Measurements from ENCODE around the gene SPON2. TPM values are rescaled to one million over a fixed set of nuclear protein-coding genes. Genes with fewer than 3 reads are reported as not detected.

SPON2 gene
- total and polyA plus RNA-seq, 8 donors: 7.7 to 94.2 (median 21.7) TPM

DNA sequence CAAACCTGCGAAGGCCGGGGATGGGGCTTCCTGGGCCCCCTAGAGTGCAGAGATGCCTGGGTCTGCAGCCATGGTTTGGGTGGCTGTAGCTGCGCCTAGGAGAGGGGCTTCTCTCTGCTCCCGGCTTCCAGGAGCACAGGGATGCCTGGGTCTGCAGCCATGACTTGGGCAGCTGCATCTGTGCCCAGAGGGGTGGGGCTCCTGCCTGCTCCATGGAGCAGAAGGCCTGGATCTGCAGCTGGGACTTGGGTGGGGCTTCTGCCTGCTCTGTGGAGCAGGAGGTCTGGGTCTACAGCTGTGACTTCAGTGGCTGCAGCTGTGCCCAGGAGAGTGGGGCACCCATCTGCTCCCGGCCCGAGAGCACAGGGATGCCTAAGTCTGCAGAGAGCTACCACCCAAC is 20.8 kb downstream of the SPON2 start:
- TF ChIP-seq CTCF (IDR thresholded peaks at IDR 0.05): no peak
- DNase-seq (peak in 1 of 4 donors; percentile 49), ATAC-seq (no peak)
- Histone ChIP-seq H3K27ac (no peak overlapping the region), H3K4me3 (no peak overlapping the region), H3K4me1 (no peaks in the 10 kb centered on the region), H3K36me3 (no peaks in the 10 kb centered on the region), H3K9me3 (peaks cover 0 to 4% of the 10 kb centered on the region in 2 donors), H3K27me3 (peaks cover 0 to 7% of the 10 kb centered on the region in 2 donors)
- intact Hi-C loops (cut with DNase I): no loop called here

GRCh38 chr4:1150875-1151274 is 21.5 kb downstream of the SPON2 start:
- DNase-seq (no peak), ATAC-seq (no peak)
- H3K4me3 ChIP-seq: no peak overlapping the region
- intact Hi-C loops (cut with DNase I): no loop called here
- peaks cover 0 to 7% of the 10 kb centered on the region in 2 donors for H3K27me3 ChIP-seq
- H3K9me3 ChIP-seq: peaks cover 0 to 4% of the 10 kb centered on the region in 2 donors
- H3K4me1 ChIP-seq: no peaks in the 10 kb centered on the region
- H3K27ac ChIP-seq: no peak overlapping the region
- TF ChIP-seq CTCF (IDR thresholded peaks at IDR 0.05): no peak
- no peaks in the 10 kb centered on the region for H3K36me3 ChIP-seq

DNA sequence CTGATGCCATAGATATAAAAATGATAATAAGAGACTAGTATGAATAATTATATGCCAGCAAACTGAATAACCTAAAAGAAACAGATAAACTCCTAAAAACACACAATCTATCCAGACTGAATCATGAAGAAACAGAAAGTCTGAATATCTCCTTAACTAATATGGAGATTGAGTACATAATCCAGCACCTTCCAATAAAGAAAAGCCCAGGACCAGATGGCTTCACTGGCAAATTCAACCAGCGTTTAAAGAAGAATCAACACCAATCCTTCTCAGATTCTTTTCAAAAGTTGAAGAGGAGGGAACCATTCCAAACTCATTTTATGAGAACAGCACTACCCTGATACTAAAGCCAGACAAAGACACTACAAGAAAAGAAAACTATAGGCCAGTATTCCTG is 32.5 kb downstream of the SPON2 start:
- no peak for DNase-seq
- intact Hi-C loops (cut with DNase I): loop anchor here in 1 of 2 donors (10.0 kb wide), 1 partner anchor 125 kb away; no protein-coding TSS in a partner anchor
- no peak overlapping the region for H3K4me3 ChIP-seq
- ATAC-seq: no peak
- H3K4me1 ChIP-seq: peaks cover 0 to 26% of the 10 kb centered on the region in 2 donors
- no peak for TF ChIP-seq CTCF (IDR thresholded peaks at IDR 0.05)
- H3K9me3 ChIP-seq: no peaks in the 10 kb centered on the region
- no peak overlapping the region for H3K27ac ChIP-seq
- H3K27me3 ChIP-seq: no peaks in the 10 kb centered on the region
- H3K36me3 ChIP-seq: no peaks in the 10 kb centered on the region

GRCh38 chr4:1137850-1138249 is 34.5 kb downstream of the SPON2 start:
- TF ChIP-seq CTCF (IDR thresholded peaks at IDR 0.05): no peak
- ATAC-seq: peak; percentile 50
- H3K27me3 ChIP-seq: no peaks in the 10 kb centered on the region
- H3K9me3 ChIP-seq: no peaks in the 10 kb centered on the region
- H3K27ac ChIP-seq: peak overlapping the region in 1 of 2 donors; percentile 83
- no peaks in the 10 kb centered on the region for H3K36me3 ChIP-seq
- DNase-seq: no peak
- H3K4me1 ChIP-seq: peaks cover 0 to 26% of the 10 kb centered on the region in 2 donors
- intact Hi-C loops (cut with DNase I): loop anchor here in 1 of 2 donors (10.0 kb wide), 1 partner anchor 127 kb away; no protein-coding TSS in a partner anchor
- peak overlapping the region in 1 of 2 donors; percentile 33 for H3K4me3 ChIP-seq

DNA sequence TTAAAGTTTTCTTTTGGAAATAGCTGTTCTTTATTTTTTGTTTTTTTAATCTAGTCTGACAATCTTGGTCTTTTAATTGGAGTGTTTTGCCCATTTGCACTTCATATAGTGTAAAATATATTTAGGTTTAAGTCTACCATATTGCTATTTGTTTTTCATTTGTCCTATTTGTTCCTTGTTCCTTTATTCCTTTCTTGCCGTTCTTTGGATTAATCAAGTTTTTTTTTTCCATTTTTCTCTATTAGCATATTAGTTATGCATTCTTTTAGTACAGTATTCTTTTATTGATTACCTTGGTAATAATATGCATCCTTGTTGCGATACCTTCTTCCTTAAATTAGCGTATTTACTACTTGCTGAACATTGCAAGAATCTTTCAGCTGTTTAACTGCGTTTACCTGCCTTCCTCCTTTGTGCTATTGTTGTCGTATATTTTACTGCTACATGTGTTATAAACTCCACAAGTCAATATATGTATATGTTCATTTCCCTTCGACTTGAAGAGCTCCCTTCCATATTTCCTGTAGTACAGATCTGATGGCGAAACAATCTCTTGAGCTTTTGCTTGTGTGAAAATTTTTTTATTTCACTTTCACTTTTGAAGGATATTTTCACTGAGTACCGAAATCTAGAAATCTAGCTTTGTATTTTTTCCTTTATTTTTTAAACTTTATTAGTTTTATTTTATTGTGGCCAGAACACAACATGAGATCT is 35.2 kb downstream of the SPON2 start:
- Histone ChIP-seq H3K36me3 (no peaks in the 10 kb centered on the region), H3K9me3 (no peaks in the 10 kb centered on the region), H3K4me1 (peaks cover 0 to 26% of the 10 kb centered on the region in 2 donors), H3K4me3 (peak overlapping the region in 1 of 2 donors; percentile 33), H3K27me3 (no peaks in the 10 kb centered on the region), H3K27ac (peak overlapping the region in 1 of 2 donors; percentile 83)
- ATAC-seq (peak; percentile 31), DNase-seq (no peak)
- no peak for TF ChIP-seq CTCF (IDR thresholded peaks at IDR 0.05)
- intact Hi-C loops (cut with DNase I): loop anchor here in 1 of 2 donors (10.0 kb wide), 1 partner anchor 128 kb away; no protein-coding TSS in a partner anchor

Data from left lung (tissue), 10 donors.